Epithelial cell of proximal tubule (primary cell): Measurements from ENCODE around the gene MATN4. TPM values are rescaled to one million over a fixed set of nuclear protein-coding genes. Genes with fewer than 3 reads are reported as not detected.

ENCODE experiments used
- DNase-seq: peaks from one replicate; pipeline ENCODE4 v3.0.0-alpha.2; 2011; ENCODE audit warnings: low read depth
- H3K4me3 ChIP-seq: 2 replicates; pipeline ENCODE4 v1.5.1; 2011; ENCODE audit warnings: low read depth, mild to moderate bottlenecking, low read length
- CTCF ChIP-seq: conservative IDR thresholded peaks from 2 replicates; pipeline ENCODE4 v1.5.1; 2012; ENCODE audit warnings: low read depth, mild to moderate bottlenecking, low read length
- total RNA-seq: library from RNA; depleted of rRNA; stranded (reverse); fragments of >200 nt; gene quantifications from 2 replicates; pipeline ENCODE4 v1.2.3, GENCODE V29; 2015

The MATN4 gene
- total RNA-seq, 1 donor from 2014 or later = not detected

- TF ChIP-seq CTCF = no peak
- DNase-seq = no peak
- no peak overlapping the region for H3K4me3 ChIP-seq
Measured at GRCh38 chr20:45248609-45249008, 59.5 kb downstream of the MATN4 start.

- no peak for DNase-seq
- TF ChIP-seq CTCF = no peak
- no peak overlapping the region for H3K4me3 ChIP-seq
Measured at GRCh38 chr20:45247865-45248264, 60.2 kb downstream of the MATN4 start.

GRCh38 chr20:45246109-45246508 lies 62.0 kb downstream of the MATN4 start:
- DNase-seq = no peak
- H3K4me3 ChIP-seq = no peak overlapping the region
- TF ChIP-seq CTCF = no peak

Other genes with a start within 250 kb of the MATN4 start
- 8.1 and 10.9 TPM in 2 replicates for gene KCNS1, start 207.2 kb downstream of the MATN4 start, total RNA-seq
- gene WFDC5, start 193.1 kb downstream of the MATN4 start, total RNA-seq = not detected in 2 replicates
- not detected in 2 replicates for gene WFDC12, start 183.8 kb downstream of the MATN4 start, total RNA-seq
- gene PI3, start 133.4 kb downstream of the MATN4 start, total RNA-seq = not detected in 2 replicates
- not detected in 2 replicates for gene SEMG1, start 101.3 kb downstream of the MATN4 start, total RNA-seq
- not detected in 2 replicates for gene SEMG2, start 86.9 kb downstream of the MATN4 start, total RNA-seq
- gene SLPI, start 53.7 kb downstream of the MATN4 start, total RNA-seq = 20.5 and 68.1 TPM in 2 replicates
- gene RBPJL, start 1.5 kb downstream of the MATN4 start, total RNA-seq = not detected in 2 replicates
- gene SDC4, start 40.1 kb upstream of the MATN4 start, total RNA-seq = 153 and 239 TPM in 2 replicates
- gene SYS1, start 54.9 kb upstream of the MATN4 start, total RNA-seq = 22.6 and 30.3 TPM in 2 replicates
- not detected in 2 replicates for gene TP53TG5, start 70.0 kb upstream of the MATN4 start, total RNA-seq
- 49.6 and 55.2 TPM in 2 replicates for gene DBNDD2, start 100.0 kb upstream of the MATN4 start, total RNA-seq
- 59.9 and 71.0 TPM in 2 replicates for gene PIGT, start 107.8 kb upstream of the MATN4 start, total RNA-seq
- gene WFDC2, start 161.5 kb upstream of the MATN4 start, total RNA-seq = 14.7 and 53.3 TPM in 2 replicates
- gene SPINT3, start 207.3 kb upstream of the MATN4 start, total RNA-seq = not detected in 2 replicates
- gene WFDC6, start 231.2 kb upstream of the MATN4 start, total RNA-seq = not detected in 2 replicates
- gene EPPIN, start 239.1 kb upstream of the MATN4 start, total RNA-seq = not detected in 2 replicates